Esophagus muscularis mucosa (tissue), 4 donors: ENCODE measurements around the gene CYBRD1. TPM values are rescaled to one million over a fixed set of nuclear protein-coding genes. Genes with fewer than 3 reads are reported as not detected.
A peak's percentile ranks its signal among the peaks of the same experiment; 100 is the strongest.

Experiments
- DNase-seq: peaks from one replicate; pipeline ENCODE4 v3.0.0-alpha.2; 2017; ENCODE audit errors: extremely low spot score
- H3K27ac ChIP-seq, 4 donors: fragments of 200-600 bp; sonication (generic); replicated peaks in 1 of 4; 1 replicate in 3 of 4; 2 replicates in 1 of 4; pipeline ENCODE4 v1.5.1; 2016 to 2019; ENCODE audit warnings: mild to moderate bottlenecking in 1 of 4
- H3K27me3 ChIP-seq, 4 donors: fragments of 200-600 bp; sonication (generic); one replicate each; pipeline versions ENCODE4 v1.5.1 to v1.6.0; 2016 to 2019
- H3K36me3 ChIP-seq, 4 donors: fragments of 200-600 bp; sonication (generic); one replicate each; pipeline ENCODE4 v1.5.1; 2016 to 2019
- H3K4me1 ChIP-seq, 4 donors: fragments of 200-600 bp; sonication (generic); one replicate each; pipeline ENCODE4 v1.5.1; 2016 to 2019
- H3K4me3 ChIP-seq, 4 donors: fragments of 200-600 bp; sonication (generic); 1 replicate in 2 of 4; 2 replicates in 2 of 4; pipeline ENCODE4 v1.5.1; 2016 to 2019; ENCODE audit warnings: mild to moderate bottlenecking in 4 of 4, moderate library complexity in 1 of 4
- H3K9me3 ChIP-seq, 4 donors: fragments of 200-600 bp; sonication (generic); 1 replicate in 3 of 4; 2 replicates in 1 of 4; pipeline ENCODE4 v1.5.1; 2016 to 2019
- CTCF ChIP-seq, 3 experiments: fragments of 200-600 bp in 2 of 3; fragments of 450-650 bp in 1 of 3; sonication (generic) in 2 of 3; IDR thresholded peaks; one replicate each; pipeline ENCODE4 v1.5.1; 2017 to 2019; ENCODE audit warnings: antibody characterized with exemption in 3 of 3, mild to moderate bottlenecking in 2 of 3, moderate library complexity in 1 of 3
- EP300 ChIP-seq: sonication (generic); formaldehyde crosslinking; IDR thresholded peaks from one replicate; pipeline ENCODE4 v1.6.1; 2017; ENCODE audit warnings: antibody characterized with exemption
- POLR2A ChIP-seq: fragments of 450-650 bp; IDR thresholded peaks from one replicate; pipeline ENCODE4 v1.6.1; 2017; ENCODE audit warnings: antibody characterized with exemption, moderate library complexity, mild to moderate bottlenecking, low read depth
- POLR2AphosphoS5 ChIP-seq, 2 donors: sonication (generic); formaldehyde crosslinking; IDR thresholded peaks; one replicate each; pipeline ENCODE4 v1.6.1; 2017; ENCODE audit warnings: antibody characterized with exemption in 2 of 2
- WGBS: methylation state at CpG from one replicate; pipeline ENCODE4 v1.1.5; 2018; 5-methylcytosine and 5-hydroxymethylcytosine counted together
- intact Hi-C: fragments of 100-400 bp; cut with DNase I; formaldehyde crosslinking; loops from one replicate; pipeline ENCODE4 v1.15.1; 2023
- small RNA-seq, 3 donors: library from RNA; depleted of rRNA; stranded (forward); fragments of <200 nt; gene quantifications; one replicate each; pipeline ENCODE3, GENCODE V24; 2016
- total RNA-seq, 4 donors: library from RNA; depleted of rRNA; stranded (reverse); fragments of >200 nt; gene quantifications; one replicate each; pipeline versions ENCODE4 v1.1.0 to v1.2.1, GENCODE V29; 2016

CYBRD1 gene
- total RNA-seq, 4 donors from 2014 or later, result 133 to 281 (median 197) TPM

GRCh38 chr2:171598713-171599319 is 76.5 kb downstream of the CYBRD1 start:
- Histone ChIP-seq H3K4me1 (no peaks in the 10 kb centered on the region), H3K36me3 (no peaks in the 10 kb centered on the region), H3K4me3 (no peak overlapping the region), H3K9me3 (no peaks in the 10 kb centered on the region), H3K27ac (no peak overlapping the region), H3K27me3 (peaks cover 0 to 5% (median 0%) of the 10 kb centered on the region in 4 donors)
- TF ChIP-seq POLR2AphosphoS5 (IDR thresholded peaks at IDR 0.05) (no peak), POLR2A (no peak), CTCF (IDR thresholded peaks at IDR 0.05) (peak; percentile 63 to 76 (median 64))
- WGBS, result 16% methylated on average over 7 of the region's 7 CpGs
- intact Hi-C loops, result loop anchor here (10.0 kb wide), 2 partner anchors 86 to 506 kb away; partner anchors contain the start of genes DLX2 and DYNC1I2
- DNase-seq, result peak; percentile 34

- Histone ChIP-seq H3K27me3 (peaks cover 0 to 18% (median 0%) of the 10 kb centered on the region in 4 donors), H3K36me3 (no peaks in the 10 kb centered on the region), H3K27ac (no peak overlapping the region), H3K9me3 (no peaks in the 10 kb centered on the region), H3K4me3 (no peak overlapping the region), H3K4me1 (no peaks in the 10 kb centered on the region)
- TF ChIP-seq POLR2A (no peak), POLR2AphosphoS5 (IDR thresholded peaks at IDR 0.05) (no peak), EP300 (no peak), CTCF (IDR thresholded peaks at IDR 0.05) (no peak)
- no peak for DNase-seq
- intact Hi-C loops, result no loop called here
These were observed 77.9 kb downstream of the CYBRD1 start for GRCh38 chr2:171600126-171600525.

GRCh38 chr2:171602352-171602751 is 80.1 kb downstream of the CYBRD1 start:
- Histone ChIP-seq H3K27ac (no peak overlapping the region), H3K9me3 (no peaks in the 10 kb centered on the region), H3K4me1 (no peaks in the 10 kb centered on the region), H3K4me3 (no peak overlapping the region), H3K27me3 (peaks cover 0 to 22% (median 0%) of the 10 kb centered on the region in 4 donors), H3K36me3 (no peaks in the 10 kb centered on the region)
- intact Hi-C loops, result no loop called here
- 71% methylated on average over 5 of the region's 5 CpGs for WGBS
- DNase-seq, result peak; percentile 72
- TF ChIP-seq POLR2AphosphoS5 (IDR thresholded peaks at IDR 0.05), result no peak

Small RNA genes within 50 kb of the gene (small RNA-seq; reads per million reads assigned to genes)
- gene AC007969.2 (0 reads per million in 3 donors), gene RPL21P38 (0 reads per million in 3 donors)

Other genes with a start within 250 kb of the CYBRD1 start
- gene METTL8, start 88.5 kb upstream of the CYBRD1 start, total RNA-seq, result 10 to 100 TPM; 22.1 to 43.3 (median 31.5) TPM
- 10 to 100 TPM; 12.0 to 22.8 (median 14.3) TPM for gene DCAF17, start 88.2 kb upstream of the CYBRD1 start, total RNA-seq
- gene DYNC1I2, start 165.0 kb downstream of the CYBRD1 start, total RNA-seq, result 100 to 1,000 TPM in 3 of 4 donors, 10 to 100 TPM in 1; 99.1 to 122 (median 112) TPM